Measurements from ENCODE around the gene ACER2. TPM values are rescaled to one million over a fixed set of nuclear protein-coding genes. Genes with fewer than 3 reads are reported as not detected.

Gene ACER2
- total RNA-seq, 1 experiment from 2014 or later: 9.6 TPM

DNA sequence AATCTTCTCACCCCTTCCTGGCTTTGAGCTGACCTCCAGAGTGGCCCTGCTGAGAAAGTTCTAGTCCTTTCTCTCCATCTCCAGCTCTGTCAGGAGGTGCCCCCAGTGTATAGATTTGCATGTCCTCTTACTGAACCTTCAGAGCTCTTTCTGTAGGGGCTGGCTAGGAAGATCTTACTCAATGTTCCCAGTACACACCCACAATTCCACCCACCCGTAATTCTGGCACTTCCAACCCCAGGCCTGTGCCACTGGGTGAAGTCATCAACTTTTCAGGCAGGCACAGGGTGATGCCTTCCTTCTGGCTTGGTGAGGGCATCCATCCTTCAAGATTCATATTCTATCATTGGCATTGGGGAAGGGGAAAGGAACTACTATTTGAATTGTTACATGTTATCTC is 75.9 kb downstream of the ACER2 start:
- H4K8ac ChIP-seq (replicated peaks; ENCODE audit: insufficient read length, low read depth, low read length): no peak overlapping the region
- H3K4me3 Mint-ChIP-seq: no peak overlapping the region
- H3K79me2 ChIP-seq (ENCODE audit: insufficient read depth, low read length): no peaks in the 10 kb centered on the region

More for the DNA sequence above, 75.9 kb downstream of the ACER2 start:
- no CpG with 5 or more reads among the region's 1 CpG for WGBS (ENCODE audit: extremely low coverage, insufficient read length, low lambda C conversion rate)
- Histone ChIP-seq H3K4ac (ENCODE audit: low read depth, low read length) (no peak overlapping the region), H3K23ac (ENCODE audit: insufficient read length, low read depth, low read length) (no peak overlapping the region), H4K5ac (ENCODE audit: insufficient read length, low read depth, low read length) (no peak overlapping the region), H3K14ac (ENCODE audit: insufficient read depth, low read length) (no peak overlapping the region), H2BK5ac (ENCODE audit: insufficient read length, low read length) (no peak overlapping the region), H3K79me1 (ENCODE audit: insufficient read depth, low read depth, low read length, poor library complexity, severe bottlenecking) (no peaks in the 10 kb centered on the region), H3K23me2 (ENCODE audit: insufficient read length, low read depth, low read length, poor library complexity, severe bottlenecking) (no peaks in the 10 kb centered on the region), H4K91ac (ENCODE audit: insufficient read length, low read depth, low read length) (no peak overlapping the region), H2BK120ac (ENCODE audit: low read depth, low read length, poor library complexity, severe bottlenecking) (no peak overlapping the region), H3K4me1 (ENCODE audit: insufficient read depth, low read length) (no peaks in the 10 kb centered on the region), H4K20me1 (ENCODE audit: control insufficient read depth, insufficient read depth, insufficient read length) (no peaks in the 10 kb centered on the region), H3K9me3 (ENCODE audit: control insufficient read depth, low read depth, low read length) (no peaks in the 10 kb centered on the region), H2BK20ac (ENCODE audit: low read depth, low read length, poor library complexity, severe bottlenecking) (no peak overlapping the region), H3K56ac (ENCODE audit: insufficient read length, low read depth, low read length) (no peak overlapping the region), H3T11ph (ENCODE audit: low read length) (no peak overlapping the region), H3K18ac (ENCODE audit: insufficient read length, low read depth, low read length) (no peak overlapping the region), H3K4me2 (ENCODE audit: insufficient read depth, insufficient read length, low read length) (no peak overlapping the region), H2BK15ac (ENCODE audit: low read depth, low read length) (no peak overlapping the region), H2AK5ac (ENCODE audit: insufficient read length, low read length) (no peak overlapping the region), H3K9ac (ENCODE audit: extremely low read depth, insufficient read length, low read length) (no peak overlapping the region), H3K27me3 (ENCODE audit: insufficient read depth, low read length) (no peaks in the 10 kb centered on the region), H3K27ac (ENCODE audit: insufficient read length, low read depth, low read length) (no peak overlapping the region), H2BK12ac (ENCODE audit: insufficient read length, low read depth, low read length) (no peak overlapping the region), H2AFZ (ENCODE audit: low read length) (no peak overlapping the region)
- Mint-ChIP-seq H3K27me3 (ENCODE audit: low read depth) (no peaks in the 10 kb centered on the region), H3K27ac (no peak overlapping the region), H3K4me1 (no peaks in the 10 kb centered on the region), H3K36me3 (ENCODE audit: insufficient read depth in 1 of 3, low read depth in 3 of 3) (no peaks in the 10 kb centered on the region), H3K9me3 (no peaks in the 10 kb centered on the region)
- no peak for DNase-seq
- TF ChIP-seq, protein P1, sequence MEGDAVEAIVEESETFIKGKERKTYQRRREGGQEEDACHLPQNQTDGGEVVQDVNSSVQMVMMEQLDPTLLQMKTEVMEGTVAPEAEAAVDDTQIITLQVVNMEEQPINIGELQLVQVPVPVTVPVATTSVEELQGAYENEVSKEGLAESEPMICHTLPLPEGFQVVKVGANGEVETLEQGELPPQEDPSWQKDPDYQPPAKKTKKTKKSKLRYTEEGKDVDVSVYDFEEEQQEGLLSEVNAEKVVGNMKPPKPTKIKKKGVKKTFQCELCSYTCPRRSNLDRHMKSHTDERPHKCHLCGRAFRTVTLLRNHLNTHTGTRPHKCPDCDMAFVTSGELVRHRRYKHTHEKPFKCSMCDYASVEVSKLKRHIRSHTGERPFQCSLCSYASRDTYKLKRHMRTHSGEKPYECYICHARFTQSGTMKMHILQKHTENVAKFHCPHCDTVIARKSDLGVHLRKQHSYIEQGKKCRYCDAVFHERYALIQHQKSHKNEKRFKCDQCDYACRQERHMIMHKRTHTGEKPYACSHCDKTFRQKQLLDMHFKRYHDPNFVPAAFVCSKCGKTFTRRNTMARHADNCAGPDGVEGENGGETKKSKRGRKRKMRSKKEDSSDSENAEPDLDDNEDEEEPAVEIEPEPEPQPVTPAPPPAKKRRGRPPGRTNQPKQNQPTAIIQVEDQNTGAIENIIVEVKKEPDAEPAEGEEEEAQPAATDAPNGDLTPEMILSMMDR (conservative IDR thresholded peaks at IDR 0.05): no peak

Measured in H9 (cell line).